GM19238 (cell line): Measurements from ENCODE around the gene APBB1IP.
"Not testable (repeated sequence)": the region's sequence is repeated elsewhere in the genome, so short reads cannot be mapped to it uniquely, and the experiment has no call there.

ENCODE experiments used
- DNase-seq: peaks from one replicate; pipeline ENCODE4 v3.0.0; 2011; ENCODE audit warnings: low spot score; ENCODE audit not compliant: insufficient read length

The APBB1IP gene

DNA sequence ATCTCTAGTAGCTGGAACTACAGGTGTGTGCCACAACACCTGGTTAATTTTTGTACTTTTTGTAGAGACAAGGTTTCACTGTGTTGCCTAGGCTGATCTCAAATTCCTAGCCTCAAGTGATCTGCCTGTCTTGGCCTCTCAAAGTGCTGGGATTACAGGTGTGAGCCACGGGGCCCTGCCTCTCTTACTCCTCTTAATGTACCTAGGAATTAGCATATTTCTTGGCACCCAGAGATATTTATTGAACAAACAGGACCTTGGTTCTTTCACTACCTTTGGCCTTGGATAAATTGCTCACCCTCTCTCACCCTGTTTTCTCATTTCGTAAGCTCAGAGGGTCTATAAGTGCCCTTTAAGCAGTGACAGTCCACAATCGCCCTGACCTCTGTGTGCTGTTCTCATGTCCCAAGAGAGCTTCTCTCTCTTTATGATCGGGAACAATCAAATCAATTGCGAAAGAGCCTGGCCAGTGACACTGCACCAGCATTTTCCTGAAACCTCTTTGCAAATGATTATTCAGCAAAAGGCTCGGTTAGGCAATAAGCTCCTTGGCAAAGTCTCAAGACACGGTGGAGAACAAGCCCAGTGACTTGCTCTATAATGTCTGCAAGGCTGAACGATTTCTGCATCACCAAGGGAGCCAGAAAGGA, 117.7 kb downstream of the APBB1IP start:
- DNase-seq = no peak

DNA sequence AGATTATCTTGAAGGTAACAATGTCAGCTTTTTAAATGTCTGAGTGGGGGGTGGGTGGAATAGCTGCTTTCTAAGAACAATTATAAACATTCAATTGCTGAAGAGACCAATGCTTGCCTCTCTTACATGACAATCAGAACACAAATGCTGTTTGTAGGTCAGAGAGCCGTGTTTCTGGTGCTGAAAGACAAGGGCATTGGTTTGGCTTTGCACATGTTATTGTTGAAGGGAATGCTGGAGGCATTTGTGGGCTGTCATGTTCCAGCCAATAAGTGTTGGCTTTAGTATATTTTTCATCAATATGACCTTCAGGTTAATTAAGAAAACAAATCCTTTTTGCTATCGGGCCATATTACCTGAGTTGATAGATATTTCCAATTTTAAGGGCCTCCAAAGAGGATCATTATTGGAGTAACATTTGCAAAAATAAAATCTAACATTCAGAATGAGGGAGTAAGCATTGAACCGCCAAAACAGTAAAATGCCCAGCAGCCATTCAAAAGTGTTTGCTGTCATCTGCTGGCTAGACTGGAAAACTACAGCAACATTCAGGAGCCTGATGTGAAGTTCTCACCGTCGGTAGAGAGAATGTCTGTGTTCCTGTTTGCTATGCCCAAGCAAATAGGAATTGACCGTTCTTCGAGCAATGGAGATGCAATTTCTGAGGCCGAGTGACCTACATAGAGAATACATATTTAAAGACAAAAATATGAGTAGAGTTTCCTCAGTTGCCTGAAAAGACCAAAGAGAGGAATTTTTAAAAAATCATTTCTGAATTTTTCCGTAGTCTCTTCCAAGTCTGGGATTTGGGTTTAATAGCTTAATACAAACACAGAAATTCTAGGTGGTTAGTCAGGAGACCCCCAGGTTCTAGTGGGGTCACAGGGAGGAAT, 118.9 kb downstream of the APBB1IP start:
- DNase-seq = no peak

DNA sequence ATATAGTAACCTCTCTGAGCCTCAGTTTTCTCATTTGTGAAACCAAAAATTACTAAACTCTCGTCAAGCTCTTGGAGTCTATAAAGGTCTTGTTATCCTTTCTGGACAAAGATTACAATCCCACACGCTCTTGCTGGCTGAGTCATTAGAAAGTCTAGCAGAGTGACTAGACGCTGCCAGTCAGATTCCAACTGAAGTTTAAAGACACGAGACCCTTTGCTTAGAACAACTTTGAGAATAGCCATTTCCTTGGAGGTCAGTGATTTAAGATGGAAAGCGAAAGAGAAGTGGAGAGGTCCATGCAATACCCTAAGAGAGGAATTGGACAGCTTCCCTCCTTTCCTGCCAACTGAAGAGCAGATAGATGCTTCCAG, 119.5 kb downstream of the APBB1IP start:
- no peak for DNase-seq

DNA sequence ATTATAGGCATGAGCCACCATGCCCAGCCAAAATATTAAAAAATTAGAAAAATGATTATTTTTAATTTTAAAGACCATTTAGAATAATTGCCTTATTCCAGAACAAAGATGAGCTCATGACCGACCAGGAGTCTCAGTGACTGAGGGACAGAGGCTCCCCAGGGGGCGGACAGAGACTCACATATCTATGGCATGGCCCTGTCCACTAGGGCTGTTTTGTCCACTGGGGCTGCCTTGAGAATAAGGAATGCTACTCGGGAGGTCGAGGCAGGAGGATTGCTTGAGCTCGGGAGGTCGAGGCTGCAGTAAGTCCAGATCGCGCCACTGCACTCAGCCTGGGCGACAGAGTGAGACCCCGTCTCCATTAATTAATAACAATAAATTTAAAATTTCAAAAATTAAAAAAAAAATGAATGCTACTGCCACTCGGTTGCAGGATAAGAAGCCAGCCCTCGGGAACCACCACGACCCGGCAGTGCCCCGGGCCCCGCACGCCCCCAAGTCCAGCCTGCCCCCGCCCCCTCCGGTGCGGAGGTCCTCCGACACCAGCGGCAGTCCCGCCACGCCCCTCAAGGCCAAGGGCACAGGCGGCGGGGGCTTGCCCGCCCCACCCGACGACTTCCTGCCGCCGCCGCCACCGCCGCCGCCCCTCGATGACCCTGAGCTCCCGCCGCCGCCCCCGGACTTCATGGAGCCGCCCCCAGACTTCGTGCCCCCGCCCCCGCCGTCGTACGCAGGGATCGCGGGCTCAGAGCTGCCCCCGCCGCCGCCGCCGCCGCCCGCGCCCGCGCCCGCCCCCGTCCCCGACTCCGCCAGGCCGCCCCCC, 128.6 kb downstream of the APBB1IP start:
- DNase-seq = no peak

DNA sequence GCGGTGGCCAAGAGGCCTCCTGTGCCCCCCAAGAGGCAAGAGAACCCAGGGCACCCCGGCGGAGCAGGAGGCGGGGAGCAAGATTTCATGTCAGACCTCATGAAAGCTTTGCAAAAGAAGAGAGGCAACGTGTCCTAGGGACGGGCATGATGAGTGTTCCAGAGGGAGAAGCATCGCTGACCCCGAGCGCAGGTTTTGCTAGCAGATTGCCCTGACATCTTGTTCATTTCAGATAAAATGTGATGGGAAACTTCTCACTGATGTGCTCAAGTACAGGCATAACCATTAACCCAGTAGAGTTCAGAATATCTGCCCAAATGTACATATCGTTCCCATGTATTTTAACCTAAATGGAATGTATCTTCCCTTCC, 129.2 kb downstream of the APBB1IP start:
- DNase-seq = no peak

DNA sequence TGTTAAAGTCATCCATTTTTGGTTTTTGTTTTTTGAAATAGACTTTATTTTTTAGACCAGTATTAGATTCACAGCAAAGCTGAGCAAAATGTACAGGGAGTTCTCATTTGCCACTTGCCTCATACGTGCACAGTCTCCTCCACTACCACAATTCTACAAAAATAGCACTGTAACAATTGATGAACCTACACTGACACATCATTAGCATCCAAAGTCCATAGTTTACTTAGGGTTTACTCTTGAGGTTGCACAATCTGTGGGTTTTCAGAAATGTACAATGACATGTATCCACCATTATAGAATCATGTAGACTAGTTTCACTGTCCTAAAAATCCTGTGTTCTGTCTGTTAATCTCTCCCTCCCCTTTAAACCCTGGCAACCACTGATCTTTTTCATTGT, 133.5 kb downstream of the APBB1IP start:
- no peak for DNase-seq

DNA sequence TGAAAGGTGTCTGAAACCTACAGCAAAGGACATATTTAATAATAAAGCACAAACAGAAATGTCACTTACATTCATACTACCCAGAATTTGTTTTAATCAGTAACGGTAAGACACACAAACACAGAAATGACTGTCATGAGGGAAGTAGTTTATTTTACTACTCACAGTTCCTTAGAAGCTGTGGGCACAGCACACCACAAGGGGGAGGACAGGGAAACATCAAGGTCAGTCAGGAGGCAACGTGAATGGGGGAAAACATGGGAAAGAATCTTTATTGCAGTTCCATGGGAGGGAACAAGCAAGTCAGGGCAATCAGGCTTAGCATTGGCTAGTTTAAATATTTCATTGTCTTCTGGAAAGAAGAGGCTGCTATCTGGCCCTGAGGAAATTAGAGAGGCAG, 135.5 kb downstream of the APBB1IP start:
- DNase-seq = no peak

DNA sequence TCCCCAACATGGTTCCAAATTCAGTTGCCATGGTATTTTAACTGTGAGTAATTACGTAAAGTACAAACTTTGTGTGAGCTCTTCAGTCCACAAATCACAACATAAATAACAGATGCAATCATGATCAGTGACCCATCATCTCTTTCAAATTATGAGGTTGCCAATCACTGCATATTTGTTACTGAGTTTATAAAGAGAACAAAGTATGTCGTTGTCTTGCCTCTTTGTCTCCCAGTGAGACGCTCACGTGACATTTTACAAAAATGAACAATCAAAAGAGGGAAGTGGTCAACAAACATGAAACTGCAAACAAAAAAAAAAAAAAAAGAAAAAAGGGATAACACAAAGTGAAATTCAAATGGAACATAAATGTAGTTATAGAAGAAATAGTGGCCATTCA, 136.6 kb downstream of the APBB1IP start:
- no peak for DNase-seq

DNA sequence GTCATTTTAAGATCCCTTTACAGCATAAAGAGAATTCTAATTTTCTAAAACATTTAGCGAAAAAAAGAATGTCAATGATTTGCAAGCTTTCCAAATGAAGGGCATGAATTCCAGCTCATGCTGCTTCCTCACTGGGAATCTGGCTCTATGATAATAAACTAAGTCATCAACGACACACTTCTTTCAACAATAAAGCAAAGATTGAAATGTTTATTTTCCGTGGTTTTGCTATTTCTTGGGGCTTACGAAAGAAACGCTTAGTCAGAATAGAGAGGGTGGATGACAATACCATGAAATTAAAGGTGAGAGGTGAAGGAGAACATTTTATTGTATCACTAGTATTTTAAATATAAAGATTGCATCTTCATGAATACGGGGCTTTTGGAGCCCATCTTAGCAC, 140.2 kb downstream of the APBB1IP start:
- DNase-seq = not testable (repeated sequence)

DNA sequence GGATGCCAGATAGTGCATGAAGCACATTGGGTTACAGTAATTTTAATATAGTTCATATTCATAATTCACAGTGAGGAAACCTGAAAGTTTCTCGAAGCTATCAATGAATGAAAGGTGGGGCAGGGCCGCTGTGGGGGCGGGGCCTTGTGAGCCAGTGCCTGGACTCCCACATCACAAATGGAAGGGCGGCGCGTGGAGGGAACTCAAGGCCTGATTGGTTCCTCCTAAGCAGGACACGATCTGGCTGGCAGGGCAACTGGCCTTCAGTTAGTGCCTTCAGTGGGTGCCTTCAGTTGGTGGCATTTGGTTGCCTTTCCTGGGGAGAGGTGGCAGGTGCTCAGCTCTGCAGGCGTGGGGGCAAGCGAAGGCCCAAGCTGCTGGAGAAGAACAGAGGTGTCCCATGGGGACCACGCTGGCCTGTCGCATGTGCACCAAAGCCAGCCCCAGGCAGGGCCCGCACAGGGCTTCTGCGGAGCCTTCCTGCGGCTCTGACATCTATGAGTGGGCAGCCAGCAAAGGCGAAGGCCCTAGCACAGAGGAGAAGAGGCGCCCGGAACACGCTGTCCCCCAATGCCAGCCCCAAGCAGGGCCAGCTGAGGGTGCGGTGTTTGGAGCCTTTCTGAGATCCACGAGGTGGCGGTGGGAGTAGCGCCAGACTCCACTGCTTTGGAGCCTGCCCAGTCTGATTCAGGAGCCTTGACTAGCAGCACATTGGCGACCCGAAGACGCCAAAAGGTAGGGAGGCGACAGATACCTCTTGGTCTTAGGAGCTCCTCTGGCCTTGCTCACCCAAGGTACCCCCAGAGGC, 141.3 kb downstream of the APBB1IP start:
- DNase-seq = no peak

DNA sequence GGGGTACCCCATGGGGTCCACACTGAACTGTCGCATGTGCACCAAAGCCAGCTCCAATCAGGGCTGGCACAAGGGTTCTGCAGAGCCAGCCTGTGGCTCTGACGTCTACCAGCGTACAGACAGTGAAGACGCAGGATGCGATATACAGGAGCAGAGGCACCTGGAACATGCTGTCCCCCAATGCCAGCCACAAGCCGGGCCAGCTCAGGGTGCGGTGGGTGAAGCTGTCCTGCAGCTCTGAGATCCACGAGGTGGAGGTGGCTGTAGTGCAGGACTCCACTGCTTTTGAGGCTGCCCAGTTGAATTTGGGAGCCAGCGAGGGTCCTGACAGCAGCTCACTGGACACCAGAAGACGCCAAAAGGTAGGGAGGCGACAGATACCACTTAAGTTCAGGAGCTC, 148.1 kb downstream of the APBB1IP start:
- DNase-seq = no peak

DNA sequence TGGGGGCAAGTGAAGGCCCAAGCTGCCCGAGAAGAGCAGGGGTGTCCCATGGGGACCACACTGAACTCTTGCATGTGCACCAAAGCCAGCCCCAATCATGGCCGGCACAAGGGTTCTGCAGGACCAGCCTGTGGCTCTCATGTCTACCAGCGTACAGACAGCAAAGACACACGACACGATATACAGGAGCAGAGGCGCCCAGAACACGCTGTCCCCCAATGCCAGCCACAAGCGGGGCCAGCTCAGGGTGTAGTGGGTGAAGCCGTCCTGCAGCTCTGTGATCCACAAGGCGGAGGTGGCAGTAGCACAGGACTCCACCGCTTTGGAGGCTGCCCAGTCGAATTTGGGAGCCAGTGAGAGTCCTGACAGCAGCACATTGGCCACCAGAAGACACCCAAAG, 150.5 kb downstream of the APBB1IP start:
- no peak for DNase-seq

DNA sequence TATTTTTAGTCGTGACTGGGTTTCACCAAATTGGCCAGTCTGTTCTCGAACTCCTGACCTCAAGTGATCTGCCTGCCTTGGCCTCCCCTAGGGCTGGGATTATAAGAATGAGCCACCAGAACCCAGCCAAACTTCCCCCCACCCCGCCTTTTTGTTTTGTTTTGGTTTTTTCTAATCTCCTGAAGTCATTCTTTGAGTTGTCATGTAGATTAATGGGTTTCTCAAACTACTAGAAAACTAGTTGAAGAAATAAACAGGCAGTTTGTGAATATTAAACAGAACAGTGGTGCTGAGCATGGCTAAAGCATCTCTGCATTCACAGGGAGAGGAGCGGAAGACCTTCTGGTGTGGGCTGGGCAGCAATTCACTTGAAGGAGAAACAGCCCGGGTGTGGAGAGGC, 151.7 kb downstream of the APBB1IP start:
- not testable (repeated sequence) for DNase-seq

DNA sequence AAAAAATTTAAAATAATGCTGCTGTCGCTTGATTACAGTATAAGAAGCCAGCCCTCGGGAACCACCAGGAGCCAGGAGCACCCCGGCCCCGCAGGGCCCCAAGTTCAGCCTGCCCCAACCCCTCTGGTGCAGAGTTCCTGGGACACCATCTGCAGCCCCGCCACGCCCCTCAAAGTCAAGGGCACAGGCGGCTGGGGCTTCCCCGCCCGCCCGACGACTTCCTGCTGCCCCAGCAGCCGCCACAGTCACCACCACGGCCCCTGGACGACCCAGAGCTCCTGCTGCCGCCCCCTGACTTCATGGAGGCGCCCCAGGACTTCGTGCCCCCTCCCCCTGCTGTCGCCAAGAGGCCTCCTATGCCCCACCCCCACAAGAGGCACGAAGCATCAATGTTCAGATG, 155.8 kb downstream of the APBB1IP start:
- no peak for DNase-seq

DNA sequence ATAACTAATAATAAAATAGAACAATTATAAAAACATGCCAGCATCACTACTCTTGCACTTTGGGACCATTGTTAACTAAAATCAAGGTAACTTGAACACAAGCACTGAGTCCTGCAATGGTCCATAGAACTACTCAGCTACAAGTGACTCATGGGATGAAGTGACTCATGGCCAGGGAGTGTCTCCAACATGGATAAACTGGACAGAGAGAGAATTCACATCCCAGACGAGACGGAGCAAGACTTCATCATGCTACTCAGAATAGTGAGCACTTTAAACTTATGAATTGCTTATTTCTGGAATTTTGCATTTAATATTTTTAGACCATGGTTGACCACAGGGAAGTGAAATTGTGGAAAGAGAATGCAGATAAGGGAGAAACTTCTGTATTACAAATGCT, 165.1 kb downstream of the APBB1IP start:
- DNase-seq = not testable (repeated sequence)

DNA sequence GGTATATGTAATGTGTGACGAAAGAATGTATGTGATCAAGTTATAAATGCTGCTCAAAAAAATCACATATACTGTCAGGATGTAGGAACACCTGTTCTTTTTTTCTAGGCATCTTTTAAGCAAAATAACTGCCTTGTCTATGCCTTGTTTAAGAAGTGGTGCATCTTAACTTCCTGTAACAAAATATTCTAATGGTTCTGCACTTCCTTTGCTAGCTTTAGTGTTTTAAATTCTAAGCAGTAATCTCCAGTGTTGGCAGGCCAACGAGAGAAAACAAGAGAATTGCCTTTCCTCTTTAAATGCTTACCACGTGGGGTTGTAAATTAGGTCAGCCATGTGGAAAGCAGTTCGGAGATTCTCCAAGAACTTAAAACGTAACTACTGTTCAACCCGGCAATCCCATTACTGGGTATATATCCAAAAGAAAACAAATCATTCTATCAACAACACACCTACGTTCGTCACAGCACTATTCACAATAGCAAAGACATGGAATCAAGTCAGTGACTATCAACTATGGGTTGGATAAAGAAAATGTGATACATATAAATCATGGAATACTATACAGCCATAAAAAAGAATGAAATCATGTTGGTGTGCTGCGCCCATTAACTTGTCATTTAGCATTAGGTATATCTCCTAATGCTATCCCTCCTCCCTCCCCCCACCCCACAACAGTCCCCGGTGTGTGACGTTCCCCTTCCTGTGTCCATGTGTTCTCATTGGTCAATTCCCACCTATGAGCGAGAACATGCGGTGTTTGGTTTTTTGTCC, 166.4 kb downstream of the APBB1IP start:
- not testable (repeated sequence) for DNase-seq

DNA sequence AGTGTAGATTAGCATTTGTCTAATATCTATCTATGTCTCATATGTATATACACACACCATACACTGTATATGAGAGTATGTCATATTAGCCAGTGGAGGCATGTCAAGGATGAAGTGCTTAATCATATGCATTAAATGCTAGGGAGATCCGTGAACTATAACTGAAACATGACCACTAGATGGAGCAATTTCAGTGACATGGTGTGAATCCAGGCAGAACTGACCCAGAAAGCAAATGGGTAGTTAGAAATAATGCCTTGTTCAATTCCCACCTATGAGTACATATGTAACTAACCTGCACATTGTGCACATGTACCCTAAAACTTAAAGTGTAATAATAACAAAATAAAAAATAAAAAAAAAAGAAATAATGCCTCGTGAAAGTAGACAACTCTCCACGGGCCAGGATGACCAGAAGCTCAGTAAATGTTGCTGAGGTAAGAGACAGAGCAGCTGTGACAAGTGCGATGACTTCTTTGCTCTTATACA, 168.3 kb downstream of the APBB1IP start:
- DNase-seq = not testable (repeated sequence)

DNA sequence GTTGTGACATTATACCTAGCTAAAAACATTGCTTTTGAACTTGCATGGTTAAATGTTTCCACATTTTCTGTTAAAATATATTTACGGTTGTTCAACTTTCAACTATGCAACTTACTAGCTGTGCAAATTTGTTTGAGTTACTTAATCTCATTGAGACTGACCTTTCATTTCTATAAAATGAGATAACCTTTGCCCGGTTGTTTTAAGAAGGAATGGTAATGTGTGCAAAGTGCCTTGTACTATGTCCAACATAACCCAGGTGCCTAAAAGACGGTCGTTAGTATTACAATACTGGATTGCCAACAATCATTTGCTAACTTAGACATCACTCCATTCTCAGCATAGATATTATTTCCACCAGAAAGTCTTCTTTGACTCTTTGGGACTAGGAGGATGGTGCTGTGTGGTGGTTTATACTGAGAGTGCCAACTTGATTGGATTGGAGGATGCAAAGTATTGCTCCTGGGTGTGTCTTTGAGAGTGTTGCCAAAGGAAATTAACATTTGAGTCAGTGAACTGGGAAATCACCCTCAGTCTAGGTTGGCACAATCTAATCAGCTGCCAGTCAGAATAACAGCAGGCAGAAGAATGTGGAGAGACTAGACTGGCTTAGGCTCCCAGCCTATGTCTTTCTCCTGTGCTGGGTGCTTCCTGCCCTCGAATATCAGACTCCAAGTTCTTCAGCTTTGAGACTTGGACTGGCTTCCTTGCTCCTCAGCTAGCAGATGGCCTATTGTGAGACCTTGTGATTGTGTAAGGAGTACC, 174.2 kb downstream of the APBB1IP start:
- no peak for DNase-seq
